Panc1 (cell line): ENCODE results near the gene VPS51.

ENCODE experiments used
- CTCF ChIP-seq: fragments of 450-650 bp; IDR thresholded peaks from 2 replicates; pipeline ENCODE4 v1.5.1; 2017; ENCODE audit warnings: mild to moderate bottlenecking
- SIN3A ChIP-seq: IDR thresholded peaks from 2 replicates; pipeline ENCODE4 v1.6.1; 2012; ENCODE audit warnings: low read depth, mild to moderate bottlenecking, low read length, moderate library complexity, borderline replicate concordance; ENCODE audit not compliant: insufficient read depth

- TF ChIP-seq CTCF (no peak), SIN3A (no peak)
Observed at GRCh38 chr11:65151331-65151899, 55.4 kb downstream of the VPS51 start.
